Muscle layer of colon (tissue), 2 donors: ENCODE results near the gene LENG1.

ENCODE experiments used
- H3K27ac ChIP-seq: one replicate; pipeline ENCODE4 v1.7.0; 2013; ENCODE audit warnings: low read depth, mild to moderate bottlenecking, low read length, moderate library complexity
- H3K27me3 ChIP-seq, 2 donors: one replicate each; pipeline ENCODE4 v1.7.0; 2013; ENCODE audit warnings: low read length in 2 of 2, mild to moderate bottlenecking in 2 of 2; ENCODE audit not compliant: insufficient read depth in 2 of 2, control insufficient read depth in 1 of 2
- H3K36me3 ChIP-seq: one replicate; pipeline ENCODE4 v1.7.0; 2013; ENCODE audit warnings: mild to moderate bottlenecking, low read length; ENCODE audit not compliant: insufficient read depth
- H3K4me1 ChIP-seq: one replicate; pipeline ENCODE4 v1.7.0; 2013; ENCODE audit warnings: mild to moderate bottlenecking, low read length; ENCODE audit not compliant: insufficient read depth
- H3K4me3 ChIP-seq, 2 donors: one replicate each; pipeline ENCODE4 v1.7.0; 2013; ENCODE audit warnings: low read length in 2 of 2, low read depth in 1 of 2, mild to moderate bottlenecking in 1 of 2, moderate library complexity in 1 of 2
- H3K9ac ChIP-seq: one replicate; pipeline ENCODE4 v1.7.0; 2013; ENCODE audit warnings: low read length
- H3K9me3 ChIP-seq: one replicate; pipeline ENCODE4 v1.7.0; 2013; ENCODE audit warnings: mild to moderate bottlenecking, low read length
- donor health status: abdominal sarcoma.
- donor health status: Adenocarcinoma of cecum.

The LENG1 gene

DNA sequence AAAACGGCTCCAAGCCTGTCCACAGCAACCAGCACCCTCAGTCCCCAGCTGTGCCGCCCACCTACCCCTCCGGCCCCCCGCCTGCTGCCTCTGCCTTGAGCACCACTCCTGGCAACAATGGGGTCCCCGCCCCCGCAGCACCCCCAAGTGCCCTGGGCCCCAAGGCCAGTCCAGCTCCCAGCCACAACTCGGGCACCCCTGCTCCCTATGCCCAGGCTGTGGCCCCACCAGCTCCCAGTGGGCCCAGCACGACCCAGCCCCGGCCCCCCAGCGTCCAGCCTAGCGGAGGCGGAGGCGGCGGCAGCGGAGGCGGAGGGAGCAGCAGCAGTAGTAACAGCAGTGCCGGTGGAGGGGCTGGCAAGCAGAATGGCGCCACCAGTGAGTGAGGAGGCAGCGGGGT, 11.4 kb downstream of the LENG1 start:
- Histone ChIP-seq H3K36me3 (peaks cover 87% of the 10 kb centered on the region), H3K4me3 (no peak overlapping the region), H3K9me3 (no peaks in the 10 kb centered on the region), H3K9ac (no peak overlapping the region), H3K27me3 (no peaks in the 10 kb centered on the region), H3K4me1 (no peaks in the 10 kb centered on the region), H3K27ac (no peak overlapping the region)

DNA sequence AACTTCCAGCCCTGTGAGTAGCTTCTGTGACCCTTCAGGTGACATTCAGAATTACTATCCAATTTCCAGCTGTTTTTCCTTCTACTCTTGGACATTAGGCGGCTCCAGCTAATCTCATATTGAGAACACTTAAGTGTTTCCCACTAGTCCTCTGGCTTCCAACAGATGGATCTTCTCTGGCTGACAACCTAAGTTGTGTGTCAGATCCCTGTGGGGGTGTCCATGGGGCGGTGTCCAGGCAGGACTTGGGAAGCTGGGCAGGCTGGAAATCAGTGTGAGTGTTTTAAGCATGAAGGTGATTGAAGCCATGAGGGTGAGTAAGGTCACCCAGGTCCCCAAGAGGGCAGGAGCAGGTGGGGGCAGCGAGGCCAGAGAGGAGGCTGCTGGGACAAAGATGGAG, 11.8 kb downstream of the LENG1 start:
- Histone ChIP-seq H3K27ac (no peak overlapping the region), H3K4me3 (no peak overlapping the region), H3K4me1 (no peaks in the 10 kb centered on the region)

DNA sequence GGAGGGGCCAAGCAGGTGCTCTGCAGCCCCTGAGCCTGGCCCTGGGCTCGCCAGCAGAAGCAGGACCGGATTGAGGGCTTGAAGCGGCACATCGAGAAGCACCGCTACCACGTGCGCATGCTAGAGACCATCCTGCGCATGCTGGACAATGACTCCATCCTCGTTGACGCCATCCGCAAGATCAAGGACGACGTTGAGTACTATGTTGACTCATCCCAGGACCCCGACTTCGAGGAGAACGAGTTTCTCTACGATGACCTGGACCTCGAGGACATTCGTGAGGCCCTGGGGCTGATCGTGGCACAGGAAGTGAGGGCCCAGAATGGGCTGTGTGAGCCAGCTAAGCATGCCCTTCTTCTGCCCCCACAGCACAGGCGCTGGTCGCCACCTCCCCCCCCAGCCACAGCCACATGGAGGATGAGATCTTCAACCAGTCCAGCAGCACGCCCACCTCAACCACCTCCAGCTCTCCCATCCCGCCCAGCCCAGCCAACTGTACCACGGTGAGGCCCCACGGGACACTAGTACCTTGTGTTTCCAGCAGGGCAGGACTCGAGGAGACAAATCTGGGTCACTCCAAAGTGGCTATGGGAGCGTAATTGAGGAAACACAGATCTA, 13.9 kb downstream of the LENG1 start:
- Histone ChIP-seq H3K9ac (no peak overlapping the region), H3K4me1 (peaks cover 7% of the 10 kb centered on the region), H3K4me3 (no peak overlapping the region), H3K9me3 (no peaks in the 10 kb centered on the region), H3K27ac (no peak overlapping the region), H3K36me3 (peaks cover 75% of the 10 kb centered on the region), H3K27me3 (no peaks in the 10 kb centered on the region)

More for the DNA sequence above, 11.8 kb downstream of the LENG1 start:
- H3K9ac ChIP-seq, result no peak overlapping the region
- peaks cover 87% of the 10 kb centered on the region for H3K36me3 ChIP-seq
- H3K27me3 ChIP-seq, result no peaks in the 10 kb centered on the region
- H3K9me3 ChIP-seq, result no peaks in the 10 kb centered on the region

DNA sequence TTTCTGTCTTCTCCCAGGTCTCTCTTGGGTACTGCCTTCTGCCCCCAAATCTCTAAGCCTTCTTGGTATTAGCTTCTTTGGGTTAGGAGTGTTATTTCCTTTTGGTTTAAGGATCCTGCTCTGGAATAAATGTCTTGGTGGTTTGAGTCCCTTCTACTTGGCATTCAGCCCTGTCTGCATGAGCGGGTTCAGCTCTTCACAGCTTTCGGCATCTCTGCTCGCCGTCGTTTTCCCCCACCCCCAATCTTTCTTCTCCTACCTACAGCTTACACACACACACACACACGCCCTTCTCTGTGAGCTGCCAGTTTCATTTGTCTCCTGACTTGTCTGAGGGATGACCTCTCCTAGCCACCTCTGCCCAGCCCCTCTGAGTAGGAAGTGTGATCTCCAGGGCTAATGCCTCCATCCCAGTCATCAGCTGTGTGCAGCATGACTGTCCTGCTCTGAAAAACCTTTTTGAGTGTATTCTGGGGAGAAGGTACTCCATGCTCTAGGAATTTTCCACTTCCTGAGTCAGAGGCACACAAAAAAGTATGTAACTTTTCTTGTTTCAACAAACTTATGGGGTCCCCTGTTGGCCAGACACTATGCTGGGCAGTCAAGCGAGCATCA, 17.2 kb downstream of the LENG1 start:
- Histone ChIP-seq H3K4me1 (peaks cover 27% of the 10 kb centered on the region), H3K9ac (no peak overlapping the region), H3K27ac (no peak overlapping the region), H3K9me3 (no peaks in the 10 kb centered on the region), H3K27me3 (no peaks in the 10 kb centered on the region), H3K36me3 (peaks cover 57% of the 10 kb centered on the region), H3K4me3 (no peak overlapping the region)

DNA sequence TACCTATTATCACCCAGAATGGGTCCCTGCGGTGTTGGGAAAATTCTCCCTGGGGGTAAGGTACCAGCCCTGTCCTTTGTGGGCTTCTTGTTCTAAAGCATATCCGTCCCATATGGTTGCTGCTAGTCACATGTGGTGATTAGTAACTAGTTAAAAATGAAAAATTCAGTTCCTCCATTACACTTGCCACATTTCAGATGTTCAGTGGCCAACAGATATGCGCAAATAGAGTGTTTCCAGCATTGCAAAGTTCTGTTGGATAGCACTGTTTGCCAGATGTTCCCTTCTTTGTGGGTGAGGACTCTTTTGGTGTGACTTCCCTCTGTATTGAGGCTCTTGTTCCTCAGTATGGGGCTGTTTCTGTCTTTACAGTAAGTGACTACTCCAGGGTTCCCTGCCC, 18.2 kb downstream of the LENG1 start:
- no peak overlapping the region for H3K27ac ChIP-seq
- H3K36me3 ChIP-seq, result peaks cover 48% of the 10 kb centered on the region

DNA sequence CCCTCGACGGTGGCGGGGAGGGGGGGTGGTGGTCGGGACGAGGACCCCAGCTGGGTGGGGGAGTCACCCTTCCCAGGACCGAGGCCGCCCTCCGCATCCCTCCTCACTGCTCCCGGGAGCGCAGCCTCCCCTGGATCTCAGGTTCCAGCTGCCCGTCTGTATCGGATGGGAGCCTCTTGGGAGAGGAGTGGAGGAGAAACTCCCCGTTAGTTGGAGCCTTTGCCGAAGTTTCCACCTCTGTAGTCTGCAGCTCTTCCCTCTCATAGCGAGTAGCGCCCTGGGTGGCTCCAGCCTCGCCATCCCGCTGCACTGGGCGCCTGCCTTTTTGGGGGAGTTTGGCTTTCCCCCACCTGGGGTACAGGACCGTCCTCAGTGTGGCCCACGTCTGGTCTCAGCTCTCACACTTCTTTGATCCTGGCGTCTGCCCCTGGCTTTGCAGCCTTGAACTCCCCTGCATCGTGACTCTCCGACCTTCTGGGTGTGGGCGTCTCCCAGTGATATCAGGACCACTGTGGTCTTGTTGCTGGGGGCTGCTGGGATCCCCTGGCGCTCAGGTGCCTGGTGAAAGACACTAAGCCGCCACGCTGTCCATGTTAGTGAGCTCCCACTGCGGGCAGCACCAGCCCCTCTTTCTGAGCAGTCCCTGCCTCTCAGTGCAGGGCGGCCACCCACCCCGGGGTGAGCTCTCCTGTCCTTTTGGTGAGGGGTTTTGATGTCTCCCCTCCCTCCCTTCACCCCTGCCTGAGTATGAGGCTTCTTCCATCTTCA, 20.8 kb downstream of the LENG1 start:
- peak overlapping the region; percentile 88 for H3K27ac ChIP-seq
- H3K9me3 ChIP-seq, result no peaks in the 10 kb centered on the region
- H3K36me3 ChIP-seq, result peaks cover 21% of the 10 kb centered on the region
- no peaks in the 10 kb centered on the region for H3K27me3 ChIP-seq
- H3K9ac ChIP-seq, result peak overlapping the region; percentile 62
- peaks cover 36% of the 10 kb centered on the region for H3K4me1 ChIP-seq
- peak overlapping the region; percentile 71 to 91 for H3K4me3 ChIP-seq

More for the DNA sequence above, 18.2 kb downstream of the LENG1 start:
- Histone ChIP-seq H3K9me3 (no peaks in the 10 kb centered on the region), H3K4me1 (peaks cover 30% of the 10 kb centered on the region), H3K27me3 (no peaks in the 10 kb centered on the region), H3K9ac (no peak overlapping the region), H3K4me3 (no peak overlapping the region)

DNA sequence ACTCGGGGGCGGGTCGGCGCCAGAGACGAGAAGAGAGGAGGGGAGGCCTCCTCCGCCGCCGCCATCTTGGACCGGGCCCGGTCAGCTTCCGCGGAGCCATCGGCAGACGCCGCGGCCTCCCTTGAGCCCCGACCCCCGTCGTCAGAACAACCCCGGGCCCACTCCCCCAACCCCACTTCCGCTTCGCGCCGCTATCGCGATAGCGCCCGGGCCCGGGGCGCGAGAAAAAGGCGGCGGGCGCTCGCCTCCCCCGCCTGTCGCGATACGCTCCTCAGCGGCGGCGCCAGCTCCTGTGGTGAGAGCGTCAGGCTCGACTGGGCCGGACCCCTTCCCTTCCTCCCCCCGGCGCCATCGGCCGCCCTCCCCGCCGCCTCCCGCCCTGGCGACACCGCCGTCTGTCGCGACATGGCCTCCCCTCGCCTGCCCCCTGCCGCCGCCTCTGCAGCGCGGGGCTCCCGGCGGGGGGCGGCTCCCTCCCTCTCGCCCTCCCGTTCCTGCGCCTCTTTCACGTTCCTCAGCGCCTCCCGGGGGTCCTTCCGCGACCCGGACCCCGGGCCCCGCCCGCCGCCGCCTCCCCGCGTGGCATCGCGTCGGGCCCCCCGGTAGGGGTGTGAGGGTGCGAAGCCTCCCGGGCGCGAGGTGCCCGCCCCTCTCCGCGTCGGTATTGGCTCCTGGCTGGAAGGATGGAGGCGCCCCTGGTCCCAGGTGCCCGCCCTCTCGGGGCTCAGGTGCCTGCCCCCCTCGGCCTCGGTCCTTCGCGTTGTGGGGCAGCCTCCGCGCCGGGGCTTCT, 21.6 kb downstream of the LENG1 start, which contains the start of gene CNOT3:
TSS of gene CNOT3 (plus strand) at position 64 of the 790 bp plus-strand sequence. CDS start 5,217 bp downstream, outside the sequence.
- H3K27ac ChIP-seq, result peak within 1 kb of the TSS; percentile 88
- peaks cover 36% of the 10 kb centered on the region for H3K4me1 ChIP-seq
- no peaks in the 10 kb centered on the region for H3K9me3 ChIP-seq
- peak within 1 kb of the TSS; percentile 84 to 91 for H3K4me3 ChIP-seq
- peaks cover 14% of the 10 kb centered on the region for H3K36me3 ChIP-seq
- H3K27me3 ChIP-seq, result no peaks in the 10 kb centered on the region
- H3K9ac ChIP-seq, result peak within 1 kb of the TSS; percentile 62

DNA sequence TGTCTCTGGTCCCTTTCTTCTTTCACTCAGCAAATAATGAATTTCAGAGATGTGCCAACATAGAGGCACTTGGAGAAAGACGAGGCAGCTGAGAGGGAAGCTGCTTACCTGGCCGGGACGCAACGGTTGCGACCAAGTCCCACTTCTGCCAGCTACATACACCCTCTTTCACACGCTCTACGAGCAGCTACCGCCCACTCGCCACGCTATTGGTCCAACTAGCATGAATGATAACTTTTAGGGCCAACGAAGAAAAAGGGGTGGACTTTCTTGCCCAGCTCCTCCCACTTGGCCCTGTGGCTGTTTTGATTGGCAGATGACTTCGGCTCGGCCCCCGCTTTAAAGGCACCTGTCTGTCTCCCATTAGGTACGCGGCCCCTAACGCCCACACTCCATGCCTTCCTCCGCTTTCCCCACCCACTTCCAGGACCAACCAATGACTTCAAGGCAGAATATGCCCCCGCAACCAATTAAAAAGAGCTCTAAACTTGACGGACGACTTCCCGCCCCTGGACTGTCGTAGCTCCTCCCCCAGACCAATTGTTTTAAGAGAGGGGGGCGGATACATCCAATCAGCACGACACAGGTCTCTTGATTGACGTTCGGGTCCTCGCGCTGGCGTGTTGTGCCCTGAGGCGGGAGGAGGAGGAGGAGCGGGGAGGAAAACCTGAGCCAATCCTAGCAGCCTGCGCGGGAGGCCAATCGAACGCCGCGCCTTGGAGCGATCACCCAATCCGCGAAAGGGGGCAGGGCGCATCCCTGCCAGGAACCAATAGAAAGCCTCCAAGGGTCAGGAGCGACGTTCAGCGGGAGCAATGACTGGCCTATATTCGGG, 22.4 kb downstream of the LENG1 start:
- no peaks in the 10 kb centered on the region for H3K9me3 ChIP-seq
- H3K9ac ChIP-seq, result peak overlapping the region; percentile 53
- peaks cover 36% of the 10 kb centered on the region for H3K4me1 ChIP-seq
- H3K4me3 ChIP-seq, result peak overlapping the region; percentile 84 to 91
- no peaks in the 10 kb centered on the region for H3K27me3 ChIP-seq
- H3K36me3 ChIP-seq, result peaks cover 9% of the 10 kb centered on the region
- H3K27ac ChIP-seq, result peak overlapping the region; percentile 88

DNA sequence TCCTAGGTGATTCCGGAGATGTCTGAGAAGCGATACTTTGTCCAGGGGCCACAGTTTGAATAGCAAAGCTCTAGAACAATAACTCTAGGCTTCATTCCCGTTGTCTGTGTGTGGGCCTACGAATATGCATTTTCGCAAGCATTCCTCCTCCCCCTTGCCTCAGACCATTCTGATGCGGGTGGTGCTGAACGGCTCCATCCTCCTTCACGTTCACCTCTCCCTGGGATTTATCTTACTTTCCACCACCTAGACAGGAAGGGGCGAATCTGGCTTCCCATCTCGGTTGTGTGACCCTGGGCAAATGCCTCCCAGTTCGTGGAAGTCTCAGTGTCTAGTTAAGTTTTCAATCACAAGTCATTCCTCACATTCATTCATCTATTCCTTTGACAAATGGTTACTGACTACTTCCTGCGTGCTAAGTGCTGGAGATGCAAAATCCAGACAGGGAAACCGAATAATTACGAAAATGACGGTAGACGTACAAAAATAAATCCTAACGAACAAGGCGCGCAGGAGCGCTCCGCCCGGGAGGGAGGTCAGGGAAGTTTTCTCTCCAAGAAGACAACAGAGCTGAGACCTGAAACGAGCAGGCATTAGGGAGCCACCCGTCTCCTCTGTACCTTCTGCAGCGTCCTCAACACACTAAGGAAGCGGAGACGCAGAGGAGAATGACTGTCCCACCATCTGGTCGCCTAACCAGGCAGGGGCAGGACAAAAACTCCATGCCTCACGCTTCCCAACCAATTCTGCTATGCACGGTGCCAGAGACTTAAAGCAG, 23.2 kb downstream of the LENG1 start:
- H3K9me3 ChIP-seq, result no peaks in the 10 kb centered on the region
- H3K4me3 ChIP-seq, result peak overlapping the region; percentile 61 to 84
- peak overlapping the region; percentile 49 for H3K27ac ChIP-seq
- peak overlapping the region; percentile 53 for H3K9ac ChIP-seq
- H3K27me3 ChIP-seq, result no peaks in the 10 kb centered on the region
- peaks cover 35% of the 10 kb centered on the region for H3K4me1 ChIP-seq
- peaks cover 16% of the 10 kb centered on the region for H3K36me3 ChIP-seq

DNA sequence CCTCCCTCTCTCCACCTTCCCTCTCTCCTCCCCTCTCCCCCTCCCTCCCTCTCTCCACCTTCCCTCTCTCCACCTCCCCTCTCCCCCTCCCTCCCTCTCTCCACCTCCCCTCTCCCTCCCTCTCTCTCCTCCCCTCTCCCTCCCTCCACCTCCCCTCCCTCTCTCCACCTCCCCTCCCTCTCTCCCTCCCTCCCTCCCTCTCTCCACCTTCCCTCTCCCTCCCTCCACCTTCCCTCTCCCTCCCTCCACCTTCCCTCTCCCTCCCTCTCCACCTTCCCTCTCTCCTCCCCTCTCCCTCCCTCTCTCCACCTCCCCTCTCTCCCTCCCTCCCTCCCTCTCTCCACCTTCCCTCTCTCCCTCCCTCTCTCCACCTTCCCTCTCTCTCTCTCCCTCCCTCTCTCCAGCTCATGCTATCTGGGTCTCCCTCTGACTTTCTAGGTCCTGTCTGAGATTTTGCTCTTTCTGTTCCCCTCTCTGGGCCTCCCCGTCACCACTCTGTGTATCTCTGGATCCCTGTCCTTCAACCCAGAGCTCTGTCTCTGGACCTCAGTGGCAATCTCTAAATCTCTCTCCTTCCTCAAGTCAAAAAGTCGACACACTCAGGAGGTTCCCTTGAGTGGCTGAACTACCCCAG, 25.4 kb downstream of the LENG1 start:
- no peak overlapping the region for H3K4me3 ChIP-seq
- H3K4me1 ChIP-seq, result peaks cover 14% of the 10 kb centered on the region
- H3K27me3 ChIP-seq, result no peaks in the 10 kb centered on the region
- H3K9me3 ChIP-seq, result no peaks in the 10 kb centered on the region
- H3K9ac ChIP-seq, result no peak overlapping the region
- H3K36me3 ChIP-seq, result peaks cover 22% of the 10 kb centered on the region
- H3K27ac ChIP-seq, result no peak overlapping the region
